ENCODE data around the gene RFX3. TPM values are rescaled to one million over a fixed set of nuclear protein-coding genes. Genes with fewer than 3 reads are reported as not detected.

Gene RFX3
- total RNA-seq, 1 donor from 2014 or later, result 61.6 TPM

DNA sequence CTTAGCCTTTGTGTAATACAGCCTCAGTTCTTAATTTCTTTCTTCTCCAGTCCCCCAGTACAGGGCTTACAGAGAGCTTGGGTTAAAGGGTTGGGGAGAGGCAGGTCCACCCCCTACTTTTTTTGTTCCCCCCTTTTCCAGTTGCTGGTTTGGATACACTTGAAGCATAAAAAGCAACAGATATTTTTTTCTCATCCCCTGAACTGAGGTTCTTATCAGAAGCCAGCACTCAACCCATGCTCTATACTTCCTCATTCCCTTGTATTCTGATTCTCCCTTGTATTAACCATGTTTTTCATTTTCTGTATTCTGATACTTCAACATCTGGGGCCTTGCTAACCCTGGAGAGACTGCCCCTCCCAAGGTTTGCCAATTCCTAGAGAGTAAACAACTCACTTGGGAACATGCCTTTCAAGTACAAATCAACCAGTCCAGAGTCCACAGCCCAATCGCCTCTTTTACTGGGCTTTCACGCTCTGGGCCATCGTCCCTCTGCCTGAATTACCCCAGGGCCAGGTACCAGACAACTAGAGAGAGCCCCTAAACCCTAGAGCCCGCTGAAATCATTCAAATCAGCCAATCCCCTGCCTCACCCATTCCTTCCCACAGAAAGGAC, 348.5 kb downstream of the RFX3 start:
- Mint-ChIP-seq H3K36me3 (ENCODE audit: unreplicated experiment) (no peaks in the 10 kb centered on the region), H3K9me3 (ENCODE audit: unreplicated experiment) (no peaks in the 10 kb centered on the region), H3K27me3 (ENCODE audit: unreplicated experiment) (peaks cover 11% of the 10 kb centered on the region), H3K4me1 (ENCODE audit: low read depth, unreplicated experiment) (peaks cover 9% of the 10 kb centered on the region), H3K4me3 (ENCODE audit: unreplicated experiment) (no peak overlapping the region), H3K27ac (ENCODE audit: unreplicated experiment) (no peak overlapping the region)
- DNase-seq, result no peak
- TF ChIP-seq, protein P1, sequence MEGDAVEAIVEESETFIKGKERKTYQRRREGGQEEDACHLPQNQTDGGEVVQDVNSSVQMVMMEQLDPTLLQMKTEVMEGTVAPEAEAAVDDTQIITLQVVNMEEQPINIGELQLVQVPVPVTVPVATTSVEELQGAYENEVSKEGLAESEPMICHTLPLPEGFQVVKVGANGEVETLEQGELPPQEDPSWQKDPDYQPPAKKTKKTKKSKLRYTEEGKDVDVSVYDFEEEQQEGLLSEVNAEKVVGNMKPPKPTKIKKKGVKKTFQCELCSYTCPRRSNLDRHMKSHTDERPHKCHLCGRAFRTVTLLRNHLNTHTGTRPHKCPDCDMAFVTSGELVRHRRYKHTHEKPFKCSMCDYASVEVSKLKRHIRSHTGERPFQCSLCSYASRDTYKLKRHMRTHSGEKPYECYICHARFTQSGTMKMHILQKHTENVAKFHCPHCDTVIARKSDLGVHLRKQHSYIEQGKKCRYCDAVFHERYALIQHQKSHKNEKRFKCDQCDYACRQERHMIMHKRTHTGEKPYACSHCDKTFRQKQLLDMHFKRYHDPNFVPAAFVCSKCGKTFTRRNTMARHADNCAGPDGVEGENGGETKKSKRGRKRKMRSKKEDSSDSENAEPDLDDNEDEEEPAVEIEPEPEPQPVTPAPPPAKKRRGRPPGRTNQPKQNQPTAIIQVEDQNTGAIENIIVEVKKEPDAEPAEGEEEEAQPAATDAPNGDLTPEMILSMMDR (IDR thresholded peaks at IDR 0.05; ENCODE audit: partially characterized antibody, unreplicated experiment), result no peak

DNA sequence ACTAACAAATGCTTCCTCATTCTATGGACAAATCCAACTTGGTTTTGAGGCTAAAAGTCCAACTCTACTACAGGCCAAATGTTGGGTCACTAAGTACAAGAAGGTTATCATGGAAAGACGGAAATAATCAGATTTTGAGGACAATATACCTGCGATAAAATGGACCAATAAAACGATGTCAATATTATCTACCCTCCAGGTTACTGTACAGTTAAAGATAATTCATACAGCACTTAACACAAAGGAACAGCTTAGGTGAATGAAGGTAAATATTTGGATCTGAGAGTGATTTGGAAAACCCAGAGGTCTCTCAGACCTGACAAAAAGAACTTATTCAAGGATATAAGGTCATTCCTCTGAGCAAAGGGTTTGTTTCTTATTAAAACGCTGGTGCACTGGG, 352.4 kb downstream of the RFX3 start:
- H3K27me3 Mint-ChIP-seq (ENCODE audit: unreplicated experiment), result no peaks in the 10 kb centered on the region

DNA sequence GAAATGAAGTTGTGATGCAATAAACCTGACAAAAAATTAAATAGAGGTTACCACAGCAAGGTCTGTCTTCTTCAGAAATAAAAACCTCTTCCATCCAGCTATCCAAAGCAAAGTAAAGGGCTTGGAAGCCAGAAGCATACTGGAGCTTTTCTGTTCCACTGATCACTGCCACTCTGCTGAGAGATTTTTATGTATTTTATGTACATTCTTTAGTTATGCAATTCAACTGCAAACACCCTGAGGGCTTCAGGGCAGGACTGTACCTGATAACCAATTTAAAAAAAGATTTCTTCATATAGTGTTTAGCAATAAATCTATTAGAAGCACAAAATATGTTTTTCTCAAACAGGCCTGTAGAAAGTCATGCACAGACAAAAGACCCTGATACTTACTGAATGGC, 355.0 kb downstream of the RFX3 start:
- H3K27ac Mint-ChIP-seq (ENCODE audit: unreplicated experiment), result no peak overlapping the region
- TF ChIP-seq, protein P1 (IDR thresholded peaks at IDR 0.05; ENCODE audit: partially characterized antibody, unreplicated experiment), result no peak
- no peak for DNase-seq
- H3K9me3 Mint-ChIP-seq (ENCODE audit: unreplicated experiment), result no peaks in the 10 kb centered on the region
- no peaks in the 10 kb centered on the region for H3K4me1 Mint-ChIP-seq (ENCODE audit: low read depth, unreplicated experiment)
- no peaks in the 10 kb centered on the region for H3K27me3 Mint-ChIP-seq (ENCODE audit: unreplicated experiment)
- no peak overlapping the region for H3K4me3 Mint-ChIP-seq (ENCODE audit: unreplicated experiment)
- no peaks in the 10 kb centered on the region for H3K36me3 Mint-ChIP-seq (ENCODE audit: unreplicated experiment)

More for the DNA sequence above, 352.4 kb downstream of the RFX3 start:
- H3K4me3 Mint-ChIP-seq (ENCODE audit: unreplicated experiment), result no peak overlapping the region
- no peak for DNase-seq
- no peaks in the 10 kb centered on the region for H3K9me3 Mint-ChIP-seq (ENCODE audit: unreplicated experiment)
- H3K4me1 Mint-ChIP-seq (ENCODE audit: low read depth, unreplicated experiment), result peaks cover 9% of the 10 kb centered on the region
- H3K36me3 Mint-ChIP-seq (ENCODE audit: unreplicated experiment), result no peaks in the 10 kb centered on the region
- H3K27ac Mint-ChIP-seq (ENCODE audit: unreplicated experiment), result no peak overlapping the region
- TF ChIP-seq, protein P1 (IDR thresholded peaks at IDR 0.05; ENCODE audit: partially characterized antibody, unreplicated experiment), result no peak

Measured in glutamatergic neuron (in vitro differentiated cells).